GM23338 (cell line): Measurements from ENCODE around the gene BLM. TPM values are rescaled to one million over a fixed set of nuclear protein-coding genes. Genes with fewer than 3 reads are reported as not detected.

Experiments used
- ATAC-seq: fragments of 200-7000 bp; cut with Tn5 transposase; 3 replicates; pipeline ENCODE4 v1.9.1; 2020
- DNase-seq: peaks from one replicate; pipeline ENCODE4 v3.0.0-alpha.2; 2015; ENCODE audit warnings: low spot score
- H2AFZ ChIP-seq: fragments of 200-600 bp; sonication (generic); 2 replicates; pipeline ENCODE4 v1.8.0; 2016; ENCODE audit warnings: antibody characterized with exemption, mild to moderate bottlenecking, moderate library complexity
- H3F3A ChIP-seq: fragments of 200-600 bp; sonication (generic); replicated peaks from 2 replicates; pipeline ENCODE4 v1.8.0; 2017; ENCODE audit warnings: antibody characterized with exemption, mixed run types, low read depth
- H3K27ac ChIP-seq: fragments of 200-600 bp; sonication (generic); 2 replicates; pipeline ENCODE4 v1.6.1; 2016; ENCODE audit warnings: low read depth
- H3K27me3 ChIP-seq: fragments of 200-600 bp; sonication (generic); 2 replicates; pipeline ENCODE4 v1.8.0; 2016; ENCODE audit warnings: mild to moderate bottlenecking, mixed run types, moderate library complexity; ENCODE audit not compliant: insufficient read depth
- H3K36me3 ChIP-seq: fragments of 200-600 bp; sonication (generic); 2 replicates; pipeline ENCODE4 v1.8.0; 2016; ENCODE audit warnings: mild to moderate bottlenecking; ENCODE audit not compliant: insufficient read depth
- H3K4me1 ChIP-seq: fragments of 200-600 bp; sonication (generic); 2 replicates; pipeline ENCODE4 v1.8.0; 2016; ENCODE audit warnings: mild to moderate bottlenecking, moderate library complexity; ENCODE audit not compliant: insufficient read depth
- H3K4me2 ChIP-seq: fragments of 200-600 bp; sonication (generic); 2 replicates; pipeline ENCODE4 v1.7.1; 2017; ENCODE audit warnings: mixed run types
- H3K4me3 ChIP-seq: fragments of 200-600 bp; sonication (generic); 2 replicates; pipeline ENCODE4 v1.6.1; 2016; ENCODE audit warnings: mixed run types
- H3K79me2 ChIP-seq: fragments of 200-600 bp; sonication (generic); replicated peaks from 2 replicates; pipeline ENCODE4 v1.8.0; 2017; ENCODE audit warnings: mild to moderate bottlenecking; ENCODE audit not compliant: insufficient read depth
- H3K9me2 ChIP-seq: fragments of 200-600 bp; sonication (generic); 2 replicates; pipeline ENCODE4 v1.8.0; 2017; ENCODE audit not compliant: insufficient read depth
- H4K20me1 ChIP-seq: fragments of 200-600 bp; sonication (generic); replicated peaks from 2 replicates; pipeline ENCODE4 v1.8.0; 2017; ENCODE audit warnings: mild to moderate bottlenecking; ENCODE audit not compliant: insufficient read depth
- H3K27ac Mint-ChIP-seq: 2 replicates; pipeline ENCODE4 v1.8.0; 2020; ENCODE audit warnings: inconsistent platforms, mild to moderate bottlenecking, moderate library complexity, mixed read lengths
- H3K27me3 Mint-ChIP-seq: 3 replicates; pipeline ENCODE4 v1.8.0; 2022; ENCODE audit warnings: low read depth, mild to moderate bottlenecking, moderate library complexity, mixed read lengths, inconsistent platforms; ENCODE audit not compliant: insufficient read depth, poor library complexity
- H3K36me3 Mint-ChIP-seq: 3 replicates; pipeline ENCODE4 v1.8.0; 2021; ENCODE audit warnings: low read depth, mild to moderate bottlenecking, inconsistent platforms, moderate library complexity, mixed read lengths
- H3K4me1 Mint-ChIP-seq: 3 replicates; pipeline ENCODE4 v1.8.0; 2020; ENCODE audit warnings: mild to moderate bottlenecking, inconsistent platforms, mixed read lengths
- H3K4me3 Mint-ChIP-seq: 3 replicates; pipeline ENCODE4 v1.8.0; 2021; ENCODE audit warnings: moderate library complexity, mild to moderate bottlenecking, inconsistent platforms, mixed read lengths
- H3K9me3 Mint-ChIP-seq: 3 replicates; pipeline ENCODE4 v1.8.0; 2020; ENCODE audit warnings: moderate library complexity, mild to moderate bottlenecking, inconsistent platforms, mixed read lengths
- CREB1 ChIP-seq: fragments of 250-450 bp; sonication (Bioruptor Pico); IDR thresholded peaks from 2 replicates; pipeline ENCODE4 v1.5.0; 2020; ENCODE audit warnings: low read depth, mild to moderate bottlenecking, moderate library complexity
- CTCF ChIP-seq, 2 experiments: fragments of 200-600 bp in 1 of 2; sonication (generic) in 1 of 2; conservative IDR thresholded peaks; 2 replicates each; pipeline versions ENCODE4 v1.5.1 to v1.6.1; 2016 to 2017; ENCODE audit warnings: antibody characterized with exemption in 2 of 2, low read depth in 2 of 2, mild to moderate bottlenecking in 2 of 2, moderate library complexity in 1 of 2
- ETS1 ChIP-seq: IDR thresholded peaks from 2 replicates; pipeline ENCODE4 v1.6.1; 2016; ENCODE audit warnings: antibody characterized with exemption
- EZH2phosphoT487 ChIP-seq: fragments of 200-600 bp; sonication (generic); IDR thresholded peaks from one replicate; pipeline ENCODE4 v1.8.1; 2018; ENCODE audit warnings: antibody characterized with exemption; ENCODE audit not compliant: unreplicated experiment
- JUNB ChIP-seq: IDR thresholded peaks from one replicate; pipeline ENCODE4 v1.6.1; 2016; ENCODE audit warnings: antibody characterized with exemption; ENCODE audit not compliant: unreplicated experiment
- NANOG ChIP-seq: IDR thresholded peaks from 2 replicates; pipeline ENCODE4 v1.6.1; 2016; ENCODE audit warnings: antibody characterized with exemption, borderline replicate concordance
- POLR2AphosphoS5 ChIP-seq: IDR thresholded peaks from 2 replicates; pipeline ENCODE4 v1.6.1; 2016; ENCODE audit warnings: antibody characterized with exemption, low read depth
- REST ChIP-seq: IDR thresholded peaks from one replicate; pipeline ENCODE4 v1.6.1; 2018; ENCODE audit warnings: antibody characterized with exemption; ENCODE audit not compliant: unreplicated experiment
- ZNF331 ChIP-seq: fragments of 250-450 bp; sonication (Bioruptor Pico); IDR thresholded peaks from 2 replicates; pipeline ENCODE4 v1.5.0; 2020; ENCODE audit warnings: low read depth, mild to moderate bottlenecking, moderate library complexity
- polyA plus RNA-seq: library from polyadenylated mRNA; unstranded; fragments of >200 nt; fragmentation: Nextera tagmentation; extraction: Ambion mirVana; gene quantifications from 2 replicates; pipeline ENCODE4 v1.2.1, GENCODE V29; 2016
- total RNA-seq: library from RNA; depleted of rRNA; stranded (reverse); fragments of >200 nt; shearing (Covaris generic); gene quantifications from 2 replicates; pipeline ENCODE4 v1.2.3, GENCODE V29; 2014

Gene BLM
- total and polyA plus RNA-seq, 2 experiments from 2014 or later, result 43.1 to 43.3 TPM

GRCh38 chr15:90860942-90861675 is 144.0 kb downstream of the BLM start:
- H3K79me2 ChIP-seq, result no peaks in the 10 kb centered on the region
- H3K9me2 ChIP-seq, result no peaks in the 10 kb centered on the region
- DNase-seq, result no peak
- Mint-ChIP-seq H3K27ac (no peak overlapping the region), H3K27me3 (peaks cover 12% of the 10 kb centered on the region), H3K36me3 (no peaks in the 10 kb centered on the region), H3K9me3 (no peaks in the 10 kb centered on the region), H3K4me3 (no peak overlapping the region), H3K4me1 (peaks cover 13% of the 10 kb centered on the region)
- H3K27ac ChIP-seq, result no peak overlapping the region
- no peak overlapping the region for H3K4me3 ChIP-seq
- H3K36me3 ChIP-seq, result no peaks in the 10 kb centered on the region
- no peaks in the 10 kb centered on the region for H3K27me3 ChIP-seq
- H4K20me1 ChIP-seq, result no peaks in the 10 kb centered on the region
- H3K4me2 ChIP-seq, result no peak overlapping the region
- TF ChIP-seq POLR2AphosphoS5 (no peak), EZH2phosphoT487 (no peak), REST (no peak), ZNF331 (CRISPR knock-in tag) (no peak), NANOG (no peak), ETS1 (no peak), CREB1 (CRISPR knock-in tag) (no peak)
- no peaks in the 10 kb centered on the region for H3F3A ChIP-seq
- peaks cover 8% of the 10 kb centered on the region for H3K4me1 ChIP-seq
- no peak overlapping the region for H2AFZ ChIP-seq
- ATAC-seq, result no peak

GRCh38 chr15:90862487-90862886 is 145.3 kb downstream of the BLM start:
- Histone ChIP-seq H2AFZ (no peak overlapping the region), H3K4me3 (no peak overlapping the region), H3F3A (no peaks in the 10 kb centered on the region), H3K4me2 (no peak overlapping the region), H3K4me1 (peaks cover 8% of the 10 kb centered on the region), H4K20me1 (no peaks in the 10 kb centered on the region), H3K27me3 (no peaks in the 10 kb centered on the region), H3K36me3 (no peaks in the 10 kb centered on the region), H3K79me2 (no peaks in the 10 kb centered on the region), H3K27ac (no peak overlapping the region), H3K9me2 (no peaks in the 10 kb centered on the region)
- peaks cover 16% of the 10 kb centered on the region for H3K4me1 Mint-ChIP-seq
- no peaks in the 10 kb centered on the region for H3K36me3 Mint-ChIP-seq
- ATAC-seq (no peak), DNase-seq (no peak)
- H3K27ac Mint-ChIP-seq, result no peak overlapping the region
- H3K27me3 Mint-ChIP-seq, result peaks cover 6% of the 10 kb centered on the region
- no peak overlapping the region for H3K4me3 Mint-ChIP-seq
- H3K9me3 Mint-ChIP-seq, result no peaks in the 10 kb centered on the region
- no peak for TF ChIP-seq CREB1 (CRISPR knock-in tag)
- no peak for TF ChIP-seq JUNB
- no peak for TF ChIP-seq CTCF (conservative IDR thresholded peaks at IDR 0.05; ENCODE audit: low read depth in 2 of 2)
